Measurements from ENCODE around the gene B3GNT9.

Gene B3GNT9, protein sequence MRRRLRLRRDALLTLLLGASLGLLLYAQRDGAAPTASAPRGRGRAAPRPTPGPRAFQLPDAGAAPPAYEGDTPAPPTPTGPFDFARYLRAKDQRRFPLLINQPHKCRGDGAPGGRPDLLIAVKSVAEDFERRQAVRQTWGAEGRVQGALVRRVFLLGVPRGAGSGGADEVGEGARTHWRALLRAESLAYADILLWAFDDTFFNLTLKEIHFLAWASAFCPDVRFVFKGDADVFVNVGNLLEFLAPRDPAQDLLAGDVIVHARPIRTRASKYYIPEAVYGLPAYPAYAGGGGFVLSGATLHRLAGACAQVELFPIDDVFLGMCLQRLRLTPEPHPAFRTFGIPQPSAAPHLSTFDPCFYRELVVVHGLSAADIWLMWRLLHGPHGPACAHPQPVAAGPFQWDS

DNA sequence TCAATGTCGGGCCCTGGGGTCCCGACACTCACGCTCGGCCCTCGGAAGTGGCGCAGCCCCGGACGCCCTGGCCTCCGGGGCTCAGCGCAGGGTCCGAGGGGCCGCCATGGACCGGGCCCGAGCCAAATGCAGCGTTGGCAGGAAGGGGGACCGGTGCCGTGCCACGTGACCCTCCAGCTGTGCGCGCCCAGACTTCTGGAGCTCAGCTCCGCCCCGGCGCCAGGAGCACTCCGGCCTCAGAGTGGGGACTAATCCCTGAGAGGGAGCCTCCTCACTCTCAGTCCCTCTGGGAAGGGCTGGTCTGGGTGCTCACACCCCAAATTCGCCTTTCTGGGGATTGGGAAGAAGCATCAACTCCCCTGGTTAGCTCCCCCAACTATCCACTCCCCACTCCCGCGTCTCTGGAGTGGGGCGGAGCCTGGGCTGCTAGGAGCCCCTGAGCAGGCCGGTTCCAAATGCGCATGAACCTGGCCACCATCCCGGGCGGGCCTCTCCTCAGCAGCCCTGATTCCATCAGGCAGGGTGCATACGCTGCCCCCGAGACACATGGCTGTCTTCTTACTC lies at the start of gene B3GNT9:
B3GNT9 (minus strand) TSS at position 166 of the 564 bp plus-strand sequence. CDS start 513 bp downstream, outside the sequence.
- DNase-seq, result no peak

- DNase-seq, result no peak
These were observed 49.7 kb upstream of the B3GNT9 start for GRCh38 chr16:67200491-67200890.

GRCh38 chr16:67199808-67200198 lies 49.0 kb upstream of the B3GNT9 start:
- no peak for DNase-seq

GRCh38 chr16:67199011-67199807 lies 48.4 kb upstream of the B3GNT9 start, which contains the start of gene ELMO3:
ELMO3 (plus strand) TSS chr16:67199131; CDS start chr16:67199327, 196 bp downstream.
- no peak for DNase-seq

DNA sequence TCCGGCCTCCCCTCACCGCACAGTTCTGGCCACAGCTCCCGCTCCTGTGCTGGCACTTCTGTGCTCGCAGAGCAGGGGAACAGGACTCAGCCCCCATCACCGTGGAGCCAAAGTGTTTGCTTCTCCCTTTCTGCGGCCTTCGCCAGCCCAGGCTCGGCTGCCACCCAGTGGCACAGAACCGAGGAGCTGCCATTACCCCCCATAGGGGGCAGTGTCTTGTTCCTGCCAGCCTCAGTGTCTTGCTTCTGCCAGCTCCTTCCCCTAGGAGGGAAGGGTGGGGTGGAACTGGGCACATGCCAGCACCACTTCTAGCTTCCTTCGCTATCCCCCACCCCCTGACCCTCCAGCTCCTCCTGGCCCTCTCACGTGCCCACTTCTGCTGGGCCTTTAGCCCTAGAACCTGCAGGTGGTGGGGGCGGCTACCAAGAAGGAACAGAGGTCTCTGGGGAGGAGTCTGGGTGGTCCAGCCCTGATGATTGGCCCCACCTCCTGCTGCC lies 47.5 kb upstream of the B3GNT9 start:
- DNase-seq, result peak in 1 of 2 experiments; percentile 36

GRCh38 chr16:67197704-67198103 lies 46.9 kb upstream of the B3GNT9 start:
- no peak for DNase-seq

DNA sequence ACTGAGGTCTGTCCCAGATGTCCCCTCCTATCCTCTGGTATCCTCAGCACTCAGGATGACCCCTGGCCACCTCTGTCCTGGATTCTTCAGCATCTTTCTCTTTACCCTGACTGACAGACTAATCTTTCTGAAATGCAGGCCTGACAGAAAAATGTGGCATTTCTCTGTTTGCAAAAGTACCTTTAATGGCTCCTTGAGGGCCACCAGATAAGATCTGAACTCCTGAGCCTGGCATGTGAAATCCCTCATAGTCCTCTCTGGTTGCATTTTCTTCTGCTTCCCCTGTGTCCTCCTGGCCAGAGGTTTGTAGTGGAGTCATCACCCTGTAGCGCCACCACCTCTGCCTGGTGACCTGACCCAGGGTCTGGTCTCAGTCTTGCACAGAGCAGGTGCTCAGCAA lies 46.1 kb upstream of the B3GNT9 start:
- DNase-seq, result no peak

DNA sequence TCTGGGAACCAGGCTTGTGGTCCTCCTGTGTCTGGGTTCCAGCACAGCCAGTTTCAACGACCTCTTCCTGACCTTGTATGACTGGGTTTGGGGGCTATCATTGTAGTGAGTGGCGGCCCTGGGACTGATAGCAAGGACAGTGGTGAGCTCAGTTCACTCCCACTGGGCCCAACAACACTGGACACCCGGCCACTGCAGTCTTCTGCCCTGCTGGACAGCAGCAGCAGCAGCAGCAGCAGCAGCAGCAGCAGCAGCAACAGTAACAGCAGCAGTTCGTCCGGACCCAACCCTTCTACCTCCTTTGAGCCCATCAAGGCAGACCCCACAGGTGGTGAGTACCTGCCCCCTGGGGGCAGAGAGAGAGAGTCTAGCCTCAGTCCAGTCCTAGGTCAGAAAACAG lies 44.9 kb upstream of the B3GNT9 start:
- DNase-seq, result no peak

GRCh38 chr16:67194260-67194659 lies 43.5 kb upstream of the B3GNT9 start:
- DNase-seq, result no peak

- no peak for DNase-seq
These were observed 42.7 kb upstream of the B3GNT9 start for GRCh38 chr16:67193536-67193935.

GRCh38 chr16:67192781-67193361 lies 42.1 kb upstream of the B3GNT9 start:
- no peak for DNase-seq

- DNase-seq, result peak; percentile 86 to 92
These were observed 41.3 kb upstream of the B3GNT9 start, which contains the start of gene E2F4 for GRCh38 chr16:67191995-67192681. E2F4 (plus strand) TSS chr16:67192155; CDS start chr16:67192228, 73 bp downstream.

GRCh38 chr16:67191411-67191994 lies 40.7 kb upstream of the B3GNT9 start:
- no peak for DNase-seq

DNA sequence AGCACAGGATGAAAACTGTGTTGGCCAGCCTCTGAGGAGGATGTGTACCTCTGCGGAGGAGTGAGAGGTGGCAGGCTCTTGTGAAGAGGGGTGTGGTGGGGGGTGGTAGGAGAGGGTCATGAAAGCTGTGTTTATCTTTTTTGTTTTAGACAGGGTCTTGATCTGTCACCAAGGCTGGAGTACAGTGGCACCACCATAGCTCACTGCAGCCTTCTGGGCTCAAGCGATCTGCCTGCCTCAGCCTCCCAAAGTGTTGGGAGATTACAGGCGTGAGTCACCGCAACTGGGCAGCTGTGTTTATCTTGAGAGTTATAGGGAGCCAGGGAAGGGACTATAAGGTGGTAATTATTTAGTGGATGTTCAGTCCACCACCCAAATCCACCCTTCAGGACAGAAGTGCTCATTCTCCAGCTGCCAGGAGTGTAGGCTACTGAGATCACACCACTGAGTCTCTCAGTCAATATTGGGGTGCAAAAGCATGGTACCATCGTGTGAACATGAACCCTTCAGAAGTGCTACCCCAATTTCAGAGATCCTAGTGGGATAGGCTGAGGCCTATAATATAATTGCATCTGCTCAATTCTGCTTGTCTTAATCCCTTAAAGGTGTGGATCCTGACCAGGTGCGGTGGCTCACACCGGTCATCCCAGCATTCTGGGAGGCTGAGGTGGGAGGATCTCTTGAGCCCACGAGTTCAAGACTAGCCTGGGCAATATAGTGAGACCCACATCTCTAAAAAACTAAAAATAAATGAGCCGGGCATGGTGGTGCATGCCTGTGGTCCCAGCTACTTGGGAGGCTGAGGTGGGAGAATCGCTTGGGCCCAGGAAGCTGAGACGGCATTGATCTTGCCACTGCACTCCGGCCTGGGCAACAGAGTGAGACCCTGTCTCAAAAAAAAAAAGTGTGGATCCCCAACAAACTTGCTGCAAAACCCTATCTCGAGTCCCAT lies 39.9 kb upstream of the B3GNT9 start:
- no peak for DNase-seq

GRCh38 chr16:67190041-67190440 lies 39.2 kb upstream of the B3GNT9 start, which contains the start of gene EXOC3L1:
EXOC3L1 (minus strand) TSS chr16:67190136; CDS start chr16:67189676, 460 bp downstream.
- no peak for DNase-seq

- DNase-seq, result no peak
These were observed 38.0 kb upstream of the B3GNT9 start for GRCh38 chr16:67188798-67189197.

DNA sequence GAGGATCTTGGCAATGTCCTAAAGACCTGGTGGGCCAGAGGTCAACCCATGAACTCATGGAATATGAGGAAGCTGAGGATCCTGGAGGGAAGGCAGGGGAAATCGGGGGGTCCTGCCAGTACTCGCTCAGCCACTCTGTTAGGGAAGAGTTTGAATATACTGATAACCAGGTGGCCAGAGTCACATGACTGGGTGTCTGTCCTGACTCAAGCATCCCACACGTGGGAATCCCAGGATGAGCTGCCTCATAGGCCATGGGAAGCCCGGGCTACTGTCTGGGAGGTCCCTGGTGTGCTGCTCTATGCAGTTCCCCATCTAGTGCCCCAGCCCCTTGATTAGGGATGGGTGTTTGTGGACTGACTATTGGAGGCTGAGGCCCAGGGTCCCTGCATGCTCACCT lies 37.5 kb upstream of the B3GNT9 start:
- DNase-seq, result no peak

- DNase-seq, result no peak
These were observed 36.5 kb upstream of the B3GNT9 start for GRCh38 chr16:67187175-67187890.

GRCh38 chr16:67186550-67186950 lies 35.8 kb upstream of the B3GNT9 start:
- no peak for DNase-seq

DNA sequence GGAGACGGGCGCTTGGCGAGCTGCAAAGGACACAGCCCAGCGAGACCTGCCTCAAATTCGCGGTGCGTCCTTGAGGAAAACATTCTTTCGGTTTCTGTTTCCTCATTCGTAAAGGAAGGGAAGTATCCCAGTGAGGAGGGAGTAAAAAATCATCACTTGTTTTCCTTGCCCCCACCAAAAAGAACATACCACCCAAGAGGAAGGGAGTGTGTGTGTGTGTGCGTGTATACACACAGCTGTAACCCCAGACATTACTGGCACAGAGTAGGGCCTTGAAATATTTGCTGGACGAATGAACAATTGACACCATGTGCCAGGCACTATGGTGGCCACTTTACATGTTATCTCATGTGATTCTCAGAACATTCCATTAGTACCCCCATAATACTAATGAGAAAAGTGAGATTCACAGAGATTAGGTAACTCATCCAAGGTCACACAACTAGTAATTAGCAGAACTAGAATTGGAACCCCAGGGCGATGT lies 34.9 kb upstream of the B3GNT9 start:
- DNase-seq, result no peak

Measured in AML-193 (cell line).